K562 (cell line): ENCODE data around the gene CD46.

ENCODE experiments used
- BMI1 ChIP-seq: fragments of 150-350 bp; IDR thresholded peaks from 2 replicates; pipeline ENCODE4 v1.6.1; 2014; ENCODE audit warnings: low read length
- BRCA1 ChIP-seq, 2 experiments: fragments of 450-650 bp in 1 of 2; sonication (generic) in 1 of 2; formaldehyde crosslinking in 1 of 2; IDR thresholded peaks; 2 replicates each; pipeline versions ENCODE4 v1.5.0 to v1.6.1; 2017 to 2020; ENCODE audit warnings: mild to moderate bottlenecking in 1 of 2, missing genetic modification reagents in 1 of 2
- FOXP4 ChIP-seq: sonication (generic); formaldehyde crosslinking; IDR thresholded peaks from 2 replicates; pipeline ENCODE4 v1.8.0; 2022; ENCODE audit warnings: mild to moderate bottlenecking, missing genetic modification reagents, borderline replicate concordance
- HBP1 ChIP-seq: fragments of 450-650 bp; formaldehyde crosslinking; IDR thresholded peaks from 2 replicates; pipeline ENCODE4 v1.4.0; 2022; ENCODE audit warnings: missing genetic modification characterization
- MNT ChIP-seq, 2 experiments: fragments of 450-650 bp; conservative IDR thresholded peaks; 2 replicates each; pipeline ENCODE4 v1.6.1; 2017; ENCODE audit warnings: mild to moderate bottlenecking in 2 of 2, moderate library complexity in 2 of 2
- PHF8 ChIP-seq: fragments of 200-600 bp; sonication (generic); IDR thresholded peaks from 2 replicates; pipeline ENCODE4 v1.6.1; 2012; ENCODE audit warnings: mixed run types, mild to moderate bottlenecking, inconsistent platforms, low read length, moderate library complexity, borderline replicate concordance
- POLR2A ChIP-seq: fragments of 450-650 bp; conservative IDR thresholded peaks from 2 replicates; pipeline ENCODE4 v1.6.1; 2016
- RBM15 ChIP-seq: fragments of 200-400 bp; formaldehyde crosslinking; IDR thresholded peaks from 2 replicates; pipeline ENCODE4 v1.6.1; 2018; ENCODE audit warnings: mild to moderate bottlenecking, low read length, moderate library complexity; ENCODE audit not compliant: insufficient read depth
- SIN3B ChIP-seq: fragments of 450-650 bp; IDR thresholded peaks from 2 replicates; pipeline ENCODE4 v1.6.1; 2017; ENCODE audit warnings: low read depth, mild to moderate bottlenecking, moderate library complexity
- TCF3 ChIP-seq: sonication (generic); formaldehyde crosslinking; IDR thresholded peaks from 2 replicates; pipeline ENCODE4 v1.4.0; 2020; ENCODE audit warnings: mild to moderate bottlenecking, missing genetic modification reagents
- ZBTB11 ChIP-seq, 3 experiments: fragments of 200-800 bp in 1 of 3; fragments of 250-450 bp in 1 of 3; fragments of 450-650 bp in 1 of 3; sonication (Bioruptor Pico) in 1 of 3; sonication (Bioruptor generic) in 1 of 3; formaldehyde crosslinking in 1 of 3; IDR thresholded peaks; 2 replicates each; pipeline versions ENCODE4 v1.6.1 to v1.8.0; 2016 to 2022; ENCODE audit warnings: mild to moderate bottlenecking in 2 of 3, missing genetic modification characterization in 2 of 3, missing compliant biosample characterization in 1 of 3, moderate library complexity in 1 of 3
- ZBTB49 ChIP-seq: sonication (generic); formaldehyde crosslinking; IDR thresholded peaks from 2 replicates; pipeline ENCODE4 v1.8.0; 2022; ENCODE audit warnings: missing genetic modification reagents, mild to moderate bottlenecking, borderline replicate concordance

- TF ChIP-seq PHF8: no peak
- no peak for TF ChIP-seq BRCA1 (IDR thresholded peaks at IDR 0.05)
- TF ChIP-seq BRCA1 (CRISPR knock-in tag; IDR thresholded peaks at IDR 0.05): no peak
- TF ChIP-seq FOXP4 (CRISPR knock-in tag): no peak
- no peak for TF ChIP-seq POLR2A
- no peak for TF ChIP-seq HBP1 (CRISPR knock-in tag)
- peak; percentile 24; the same call in 1 of the 2 replicates for TF ChIP-seq TCF3 (CRISPR knock-in tag)
- no peak for TF ChIP-seq BMI1
- TF ChIP-seq SIN3B: no peak
- no peak for TF ChIP-seq ZBTB11 (CRISPR knock-in tag; IDR thresholded peaks at IDR 0.05)
- TF ChIP-seq ZBTB49 (CRISPR knock-in tag): no peak
- TF ChIP-seq MNT (conservative IDR thresholded peaks at IDR 0.05): no peak
- TF ChIP-seq RBM15: no peak
Observed at GRCh38 chr1:207815913-207816291, 64.0 kb downstream of the CD46 start.
